ENCODE data around the gene INPP5J. TPM values are rescaled to one million over a fixed set of nuclear protein-coding genes. Genes with fewer than 3 reads are reported as not detected.

INPP5J gene
- total and polyA plus RNA-seq, 2 donors (not counting 1 experiment from before 2014, with no cell fraction given) = 0.17 to 0.33 TPM

DNA sequence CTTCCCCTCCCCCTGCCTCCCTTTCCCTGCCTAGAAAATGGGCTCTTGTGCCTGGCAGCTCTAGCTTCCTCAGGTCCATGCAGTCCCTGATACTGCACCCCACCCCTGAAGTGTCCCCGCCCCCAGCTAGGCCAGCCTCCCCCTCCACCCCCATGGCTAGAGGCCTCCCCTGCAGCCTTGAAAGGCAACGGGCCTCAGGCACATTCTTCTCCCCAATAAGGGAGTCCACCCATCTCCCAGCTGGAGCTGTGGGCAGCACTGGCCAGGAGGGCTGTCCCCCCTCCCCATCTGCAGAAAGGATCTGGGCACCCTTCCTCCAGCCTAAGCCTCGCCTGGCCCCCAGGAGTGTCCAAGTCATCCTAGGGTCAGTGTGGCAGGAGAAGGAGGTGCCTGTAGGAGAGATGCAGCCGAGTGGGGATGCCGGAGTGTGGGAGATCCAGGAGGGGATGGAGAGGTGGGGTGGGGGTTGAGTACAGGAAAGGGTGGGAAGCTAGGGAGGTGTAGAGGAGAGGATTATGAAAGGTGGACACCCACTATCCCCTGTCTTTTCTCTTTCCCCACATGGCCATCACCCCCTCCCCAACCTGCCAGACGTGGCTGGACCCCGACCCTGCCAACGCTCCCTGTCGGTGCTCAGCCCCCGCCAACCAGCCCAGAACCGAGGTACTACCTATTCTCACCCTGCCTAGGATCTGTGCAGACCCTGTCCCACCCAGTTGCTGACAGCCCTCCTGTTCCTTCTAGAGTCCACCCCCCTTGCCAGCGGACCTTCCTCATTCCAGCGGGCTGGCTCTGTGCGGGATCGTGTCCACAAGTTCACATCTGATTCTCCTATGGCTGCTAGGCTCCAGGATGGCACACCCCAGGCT is 32.3 kb upstream of the INPP5J start:
- Histone ChIP-seq H3K4me3 (replicated peaks in 1 of 4; ENCODE audit: control extremely low read depth in 1 of 4, insufficient read depth in 1 of 4, low read depth in 3 of 4, low read length in 4 of 4) (no peak overlapping the region), H4K20me1 (ENCODE audit: control insufficient read depth, extremely low read depth, insufficient read depth, low read length) (no peaks in the 10 kb centered on the region), H3K4me1 (ENCODE audit: control insufficient read depth, extremely low read depth, insufficient read depth, low read length) (peaks cover 8% of the 10 kb centered on the region), H3K9ac (ENCODE audit: insufficient read depth, low read length) (no peak overlapping the region), H3K9me3 (ENCODE audit: control insufficient read depth, insufficient read depth, low read depth, low read length) (no peaks in the 10 kb centered on the region), H3K27ac (ENCODE audit: insufficient read depth, low read length) (no peak overlapping the region), H2AFZ (ENCODE audit: low read length) (no peak overlapping the region), H3K4me2 (ENCODE audit: extremely low read depth, insufficient read depth, low read length) (no peak overlapping the region), H3K27me3 (ENCODE audit: control insufficient read depth, insufficient read depth, low read length) (no peaks in the 10 kb centered on the region), H3K79me2 (ENCODE audit: control insufficient read depth, insufficient read depth, low read length) (peaks cover 49% of the 10 kb centered on the region), H3K36me3 (ENCODE audit: control insufficient read depth, insufficient read depth, low read length) (peaks cover 80% of the 10 kb centered on the region)
- DNase-seq (ENCODE audit: low read depth in 2 of 2) = no peak
- no peak for TF ChIP-seq CTCF (conservative IDR thresholded peaks at IDR 0.05 in 1 of 2, IDR thresholded peaks at IDR 0.05 in 1 of 2; ENCODE audit: low read depth in 1 of 2, low read length in 2 of 2)
- TF ChIP-seq EZH2 (IDR thresholded peaks at IDR 0.05; ENCODE audit: low read length, missing control alignments) = no peak

DNA sequence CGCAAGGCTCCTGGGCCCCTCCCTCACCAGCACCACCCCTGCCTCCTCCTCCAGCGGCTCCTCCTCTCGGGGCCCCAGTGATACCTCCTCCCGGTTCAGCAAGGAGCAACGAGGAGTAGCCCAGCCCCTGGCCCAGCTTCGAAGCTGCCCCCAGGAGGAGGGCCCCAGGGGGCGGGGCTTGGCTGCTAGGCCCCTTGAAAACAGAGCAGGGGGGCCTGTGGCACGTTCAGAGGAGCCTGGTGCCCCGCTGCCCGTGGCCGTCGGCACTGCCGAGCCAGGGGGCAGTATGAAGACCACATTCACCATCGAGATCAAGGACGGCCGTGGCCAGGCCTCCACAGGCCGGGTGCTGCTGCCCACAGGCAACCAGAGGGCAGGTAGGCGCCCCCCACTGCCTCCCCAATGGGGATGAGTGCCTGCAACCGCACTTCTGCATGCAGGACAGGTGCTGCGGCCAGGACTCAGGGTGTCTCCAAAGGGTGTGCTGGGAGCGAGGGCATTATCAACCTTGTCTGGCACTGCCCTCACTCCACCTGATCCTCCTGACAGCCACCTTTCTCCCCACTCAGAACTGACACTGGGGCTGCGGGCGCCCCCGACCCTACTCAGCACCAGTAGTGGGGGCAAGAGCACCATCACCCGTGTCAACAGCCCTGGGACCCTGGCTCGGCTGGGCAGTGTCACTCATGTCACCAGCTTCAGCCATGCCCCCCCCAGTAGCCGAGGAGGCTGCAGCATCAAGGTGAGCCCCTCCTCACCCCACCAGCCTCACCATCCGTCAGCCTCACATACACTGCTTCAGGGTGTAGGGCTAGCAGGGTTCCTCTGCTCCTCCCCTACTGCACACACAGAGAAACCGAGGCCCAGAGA is 31.4 kb upstream of the INPP5J start:
- peaks cover 83% of the 10 kb centered on the region for H3K36me3 ChIP-seq (ENCODE audit: control insufficient read depth, insufficient read depth, low read length)
- no peaks in the 10 kb centered on the region for H4K20me1 ChIP-seq (ENCODE audit: control insufficient read depth, extremely low read depth, insufficient read depth, low read length)
- no peaks in the 10 kb centered on the region for H3K9me3 ChIP-seq (ENCODE audit: control insufficient read depth, insufficient read depth, low read depth, low read length)
- H3K9ac ChIP-seq (ENCODE audit: insufficient read depth, low read length) = no peak overlapping the region
- peaks cover 40% of the 10 kb centered on the region for H3K79me2 ChIP-seq (ENCODE audit: control insufficient read depth, insufficient read depth, low read length)
- H3K4me2 ChIP-seq (ENCODE audit: extremely low read depth, insufficient read depth, low read length) = no peak overlapping the region
- no peak overlapping the region for H3K4me3 ChIP-seq (replicated peaks in 1 of 4; ENCODE audit: control extremely low read depth in 1 of 4, insufficient read depth in 1 of 4, low read depth in 3 of 4, low read length in 4 of 4)
- no peak for DNase-seq (ENCODE audit: low read depth in 2 of 2)
- no peaks in the 10 kb centered on the region for H3K27me3 ChIP-seq (ENCODE audit: control insufficient read depth, insufficient read depth, low read length)
- no peaks in the 10 kb centered on the region for H3K4me1 ChIP-seq (ENCODE audit: control insufficient read depth, extremely low read depth, insufficient read depth, low read length)
- no peak overlapping the region for H2AFZ ChIP-seq (ENCODE audit: low read length)
- TF ChIP-seq CTCF (conservative IDR thresholded peaks at IDR 0.05 in 1 of 2, IDR thresholded peaks at IDR 0.05 in 1 of 2; ENCODE audit: low read depth in 1 of 2, low read length in 2 of 2) = no peak
- no peak for TF ChIP-seq EZH2 (IDR thresholded peaks at IDR 0.05; ENCODE audit: low read length, missing control alignments)
- no peak overlapping the region for H3K27ac ChIP-seq (ENCODE audit: insufficient read depth, low read length)

DNA sequence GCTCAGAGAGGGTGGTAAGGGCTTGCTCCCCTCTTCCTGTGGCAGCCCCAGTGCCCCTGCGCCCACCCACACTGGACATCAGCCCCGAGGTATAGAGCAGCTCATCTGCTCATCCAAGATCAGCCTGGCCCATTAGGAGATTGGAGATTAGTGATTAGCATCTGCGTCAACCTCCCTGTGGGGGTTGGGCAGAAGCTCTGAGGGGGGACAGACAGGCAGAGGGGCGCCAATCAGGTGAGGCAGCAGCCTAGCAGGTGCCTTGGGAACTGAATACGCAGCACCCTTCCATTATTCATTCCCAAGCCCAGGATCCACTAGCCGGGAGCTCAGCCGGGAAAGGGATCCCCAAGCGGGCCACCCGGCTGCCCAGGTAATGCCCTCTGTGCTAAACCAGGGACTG is 30.6 kb upstream of the INPP5J start:
- no peak for DNase-seq (ENCODE audit: low read depth in 2 of 2)
- no peak overlapping the region for H3K4me2 ChIP-seq (ENCODE audit: extremely low read depth, insufficient read depth, low read length)
- no peaks in the 10 kb centered on the region for H4K20me1 ChIP-seq (ENCODE audit: control insufficient read depth, extremely low read depth, insufficient read depth, low read length)
- peaks cover 32% of the 10 kb centered on the region for H3K79me2 ChIP-seq (ENCODE audit: control insufficient read depth, insufficient read depth, low read length)
- TF ChIP-seq EZH2 (IDR thresholded peaks at IDR 0.05; ENCODE audit: low read length, missing control alignments) (no peak), CTCF (conservative IDR thresholded peaks at IDR 0.05 in 1 of 2, IDR thresholded peaks at IDR 0.05 in 1 of 2; ENCODE audit: low read depth in 1 of 2, low read length in 2 of 2) (no peak)
- no peak overlapping the region for H3K27ac ChIP-seq (ENCODE audit: insufficient read depth, low read length)
- H3K9ac ChIP-seq (ENCODE audit: insufficient read depth, low read length) = no peak overlapping the region
- no peak overlapping the region for H2AFZ ChIP-seq (ENCODE audit: low read length)
- H3K27me3 ChIP-seq (ENCODE audit: control insufficient read depth, insufficient read depth, low read length) = no peaks in the 10 kb centered on the region
- no peaks in the 10 kb centered on the region for H3K4me1 ChIP-seq (ENCODE audit: control insufficient read depth, extremely low read depth, insufficient read depth, low read length)
- H3K4me3 ChIP-seq (replicated peaks in 1 of 4; ENCODE audit: control extremely low read depth in 1 of 4, insufficient read depth in 1 of 4, low read depth in 3 of 4, low read length in 4 of 4) = no peak overlapping the region
- H3K36me3 ChIP-seq (ENCODE audit: control insufficient read depth, insufficient read depth, low read length) = peaks cover 88% of the 10 kb centered on the region
- no peaks in the 10 kb centered on the region for H3K9me3 ChIP-seq (ENCODE audit: control insufficient read depth, insufficient read depth, low read depth, low read length)

All from fibroblast of lung (primary cell).